GM23338 (cell line): ENCODE measurements around the gene KYAT1. TPM values are rescaled to one million over a fixed set of nuclear protein-coding genes. Genes with fewer than 3 reads are reported as not detected.

Source experiments
- ATAC-seq: fragments of 200-7000 bp; cut with Tn5 transposase; 3 replicates; pipeline ENCODE4 v1.9.1; 2020
- DNase-seq: peaks from one replicate; pipeline ENCODE4 v3.0.0-alpha.2; 2015; ENCODE audit warnings: low spot score
- H2AFZ ChIP-seq: fragments of 200-600 bp; sonication (generic); 2 replicates; pipeline ENCODE4 v1.8.0; 2016; ENCODE audit warnings: antibody characterized with exemption, mild to moderate bottlenecking, moderate library complexity
- H3F3A ChIP-seq: fragments of 200-600 bp; sonication (generic); replicated peaks from 2 replicates; pipeline ENCODE4 v1.8.0; 2017; ENCODE audit warnings: antibody characterized with exemption, mixed run types, low read depth
- H3K27ac ChIP-seq: fragments of 200-600 bp; sonication (generic); 2 replicates; pipeline ENCODE4 v1.6.1; 2016; ENCODE audit warnings: low read depth
- H3K27me3 ChIP-seq: fragments of 200-600 bp; sonication (generic); 2 replicates; pipeline ENCODE4 v1.8.0; 2016; ENCODE audit warnings: mild to moderate bottlenecking, mixed run types, moderate library complexity; ENCODE audit not compliant: insufficient read depth
- H3K36me3 ChIP-seq: fragments of 200-600 bp; sonication (generic); 2 replicates; pipeline ENCODE4 v1.8.0; 2016; ENCODE audit warnings: mild to moderate bottlenecking; ENCODE audit not compliant: insufficient read depth
- H3K4me1 ChIP-seq: fragments of 200-600 bp; sonication (generic); 2 replicates; pipeline ENCODE4 v1.8.0; 2016; ENCODE audit warnings: mild to moderate bottlenecking, moderate library complexity; ENCODE audit not compliant: insufficient read depth
- H3K4me2 ChIP-seq: fragments of 200-600 bp; sonication (generic); 2 replicates; pipeline ENCODE4 v1.7.1; 2017; ENCODE audit warnings: mixed run types
- H3K4me3 ChIP-seq: fragments of 200-600 bp; sonication (generic); 2 replicates; pipeline ENCODE4 v1.6.1; 2016; ENCODE audit warnings: mixed run types
- H3K79me2 ChIP-seq: fragments of 200-600 bp; sonication (generic); replicated peaks from 2 replicates; pipeline ENCODE4 v1.8.0; 2017; ENCODE audit warnings: mild to moderate bottlenecking; ENCODE audit not compliant: insufficient read depth
- H3K9me2 ChIP-seq: fragments of 200-600 bp; sonication (generic); 2 replicates; pipeline ENCODE4 v1.8.0; 2017; ENCODE audit not compliant: insufficient read depth
- H4K20me1 ChIP-seq: fragments of 200-600 bp; sonication (generic); replicated peaks from 2 replicates; pipeline ENCODE4 v1.8.0; 2017; ENCODE audit warnings: mild to moderate bottlenecking; ENCODE audit not compliant: insufficient read depth
- H3K27ac Mint-ChIP-seq: 2 replicates; pipeline ENCODE4 v1.8.0; 2020; ENCODE audit warnings: inconsistent platforms, mild to moderate bottlenecking, moderate library complexity, mixed read lengths
- H3K27me3 Mint-ChIP-seq: 3 replicates; pipeline ENCODE4 v1.8.0; 2022; ENCODE audit warnings: low read depth, mild to moderate bottlenecking, moderate library complexity, mixed read lengths, inconsistent platforms; ENCODE audit not compliant: insufficient read depth, poor library complexity
- H3K36me3 Mint-ChIP-seq: 3 replicates; pipeline ENCODE4 v1.8.0; 2021; ENCODE audit warnings: low read depth, mild to moderate bottlenecking, inconsistent platforms, moderate library complexity, mixed read lengths
- H3K4me1 Mint-ChIP-seq: 3 replicates; pipeline ENCODE4 v1.8.0; 2020; ENCODE audit warnings: mild to moderate bottlenecking, inconsistent platforms, mixed read lengths
- H3K4me3 Mint-ChIP-seq: 3 replicates; pipeline ENCODE4 v1.8.0; 2021; ENCODE audit warnings: moderate library complexity, mild to moderate bottlenecking, inconsistent platforms, mixed read lengths
- H3K9me3 Mint-ChIP-seq: 3 replicates; pipeline ENCODE4 v1.8.0; 2020; ENCODE audit warnings: moderate library complexity, mild to moderate bottlenecking, inconsistent platforms, mixed read lengths
- CREB1 ChIP-seq: fragments of 250-450 bp; sonication (Bioruptor Pico); IDR thresholded peaks from 2 replicates; pipeline ENCODE4 v1.5.0; 2020; ENCODE audit warnings: low read depth, mild to moderate bottlenecking, moderate library complexity
- CTCF ChIP-seq, 2 experiments: fragments of 200-600 bp in 1 of 2; sonication (generic) in 1 of 2; conservative IDR thresholded peaks; 2 replicates each; pipeline versions ENCODE4 v1.5.1 to v1.6.1; 2016 to 2017; ENCODE audit warnings: antibody characterized with exemption in 2 of 2, low read depth in 2 of 2, mild to moderate bottlenecking in 2 of 2, moderate library complexity in 1 of 2
- EZH2 ChIP-seq: fragments of 200-600 bp; sonication (generic); IDR thresholded peaks from one replicate; pipeline ENCODE4 v1.8.0; 2017; ENCODE audit warnings: antibody characterized with exemption, mild to moderate bottlenecking, low read depth; ENCODE audit not compliant: unreplicated experiment
- EZH2phosphoT487 ChIP-seq: fragments of 200-600 bp; sonication (generic); IDR thresholded peaks from one replicate; pipeline ENCODE4 v1.8.1; 2018; ENCODE audit warnings: antibody characterized with exemption; ENCODE audit not compliant: unreplicated experiment
- JUNB ChIP-seq: IDR thresholded peaks from one replicate; pipeline ENCODE4 v1.6.1; 2016; ENCODE audit warnings: antibody characterized with exemption; ENCODE audit not compliant: unreplicated experiment
- POLR2AphosphoS5 ChIP-seq: IDR thresholded peaks from 2 replicates; pipeline ENCODE4 v1.6.1; 2016; ENCODE audit warnings: antibody characterized with exemption, low read depth
- REST ChIP-seq: IDR thresholded peaks from one replicate; pipeline ENCODE4 v1.6.1; 2018; ENCODE audit warnings: antibody characterized with exemption; ENCODE audit not compliant: unreplicated experiment
- ZNF114 ChIP-seq: fragments of 250-450 bp; sonication (Bioruptor Pico); IDR thresholded peaks from 2 replicates; pipeline ENCODE4 v1.5.0; 2020; ENCODE audit warnings: mild to moderate bottlenecking, moderate library complexity
- polyA plus RNA-seq: library from polyadenylated mRNA; unstranded; fragments of >200 nt; fragmentation: Nextera tagmentation; extraction: Ambion mirVana; gene quantifications from 2 replicates; pipeline ENCODE4 v1.2.1, GENCODE V29; 2016
- total RNA-seq: library from RNA; depleted of rRNA; stranded (reverse); fragments of >200 nt; shearing (Covaris generic); gene quantifications from 2 replicates; pipeline ENCODE4 v1.2.3, GENCODE V29; 2014

KYAT1 gene
- total and polyA plus RNA-seq, 2 experiments from 2014 or later = 26.1 to 34.0 TPM

GRCh38 chr9:128819716-128820664 lies 61.8 kb downstream of the KYAT1 start (continued):
- TF ChIP-seq CTCF (conservative IDR thresholded peaks at IDR 0.05; ENCODE audit: low read depth in 2 of 2) = no peak
- TF ChIP-seq POLR2AphosphoS5 = no peak; the same call in 1 of the 2 replicates
- TF ChIP-seq REST = no peak
- no peak for TF ChIP-seq EZH2
- TF ChIP-seq JUNB = no peak
- no peak for TF ChIP-seq CREB1 (CRISPR knock-in tag)
- no peak for TF ChIP-seq EZH2phosphoT487

- H3K27ac Mint-ChIP-seq = no peak overlapping the region
Measured at GRCh38 chr9:128818839-128819715, 62.7 kb downstream of the KYAT1 start.

More at GRCh38 chr9:128818839-128819715, 62.7 kb downstream of the KYAT1 start:
- H3K4me1 Mint-ChIP-seq = peaks cover 12% of the 10 kb centered on the region; the same call in 2 of the 3 replicates
- Histone ChIP-seq H3K27me3 (no peaks in the 10 kb centered on the region; the same call in 1 of the 2 replicates), H3F3A (peaks cover 4% of the 10 kb centered on the region), H2AFZ (no peak overlapping the region), H3K4me2 (peak overlapping the region; percentile 88), H3K36me3 (no peaks in the 10 kb centered on the region), H3K4me3 (peak overlapping the region; percentile 68), H3K79me2 (no peaks in the 10 kb centered on the region), H4K20me1 (peaks cover 15% of the 10 kb centered on the region), H3K4me1 (no peaks in the 10 kb centered on the region; the same call in 1 of the 2 replicates), H3K9me2 (no peaks in the 10 kb centered on the region), H3K27ac (no peak overlapping the region)
- peak; percentile 53 for DNase-seq
- ATAC-seq = peak; percentile 34
- H3K4me3 Mint-ChIP-seq = peak overlapping the region; percentile 78
- peaks cover 21% of the 10 kb centered on the region for H3K36me3 Mint-ChIP-seq
- no peak for TF ChIP-seq ZNF114
- peak; percentile 46 for TF ChIP-seq POLR2AphosphoS5
- peak in 1 of 2 experiments; percentile 31; a peak in 2 of 4 replicates for TF ChIP-seq CTCF (conservative IDR thresholded peaks at IDR 0.05; ENCODE audit: low read depth in 2 of 2)
- H3K9me3 Mint-ChIP-seq = no peaks in the 10 kb centered on the region
- peaks cover 35% of the 10 kb centered on the region for H3K27me3 Mint-ChIP-seq
